Fibroblast of the aortic adventitia (primary cell): ENCODE data around the gene POU2F3. TPM values are rescaled to one million over a fixed set of nuclear protein-coding genes. Genes with fewer than 3 reads are reported as not detected.

ENCODE experiments used
- DNase-seq: peaks from one replicate; pipeline ENCODE4 v3.0.0-alpha.2; 2010; ENCODE audit warnings: low read depth
- H3K4me3 ChIP-seq: 2 replicates; pipeline ENCODE4 v1.5.1; 2011; ENCODE audit warnings: low read depth, mild to moderate bottlenecking, control low read depth, low read length, moderate library complexity
- total RNA-seq: library from RNA; depleted of rRNA; stranded (reverse); fragments of >200 nt; gene quantifications from 2 replicates; pipeline ENCODE4 v1.2.3, GENCODE V29; 2012; ENCODE audit warnings: low replicate concordance
- TF ChIP-seq, protein P1 (sequence below): IDR thresholded peaks from 2 replicates; pipeline ENCODE4 v1.5.1; 2011; ENCODE audit warnings: mild to moderate bottlenecking, low read length, control low read depth, inconsistent platforms; ENCODE audit not compliant: insufficient read depth

The POU2F3 gene
- total RNA-seq, 1 donor: 0.36 TPM

- no peak overlapping the region for H3K4me3 ChIP-seq
Measured at GRCh38 chr11:120215634-120216033, 24.3 kb upstream of the POU2F3 start.

GRCh38 chr11:120216426-120217102 lies 23.4 kb upstream of the POU2F3 start:
- no peak for DNase-seq
- TF ChIP-seq, protein P1, sequence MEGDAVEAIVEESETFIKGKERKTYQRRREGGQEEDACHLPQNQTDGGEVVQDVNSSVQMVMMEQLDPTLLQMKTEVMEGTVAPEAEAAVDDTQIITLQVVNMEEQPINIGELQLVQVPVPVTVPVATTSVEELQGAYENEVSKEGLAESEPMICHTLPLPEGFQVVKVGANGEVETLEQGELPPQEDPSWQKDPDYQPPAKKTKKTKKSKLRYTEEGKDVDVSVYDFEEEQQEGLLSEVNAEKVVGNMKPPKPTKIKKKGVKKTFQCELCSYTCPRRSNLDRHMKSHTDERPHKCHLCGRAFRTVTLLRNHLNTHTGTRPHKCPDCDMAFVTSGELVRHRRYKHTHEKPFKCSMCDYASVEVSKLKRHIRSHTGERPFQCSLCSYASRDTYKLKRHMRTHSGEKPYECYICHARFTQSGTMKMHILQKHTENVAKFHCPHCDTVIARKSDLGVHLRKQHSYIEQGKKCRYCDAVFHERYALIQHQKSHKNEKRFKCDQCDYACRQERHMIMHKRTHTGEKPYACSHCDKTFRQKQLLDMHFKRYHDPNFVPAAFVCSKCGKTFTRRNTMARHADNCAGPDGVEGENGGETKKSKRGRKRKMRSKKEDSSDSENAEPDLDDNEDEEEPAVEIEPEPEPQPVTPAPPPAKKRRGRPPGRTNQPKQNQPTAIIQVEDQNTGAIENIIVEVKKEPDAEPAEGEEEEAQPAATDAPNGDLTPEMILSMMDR: no peak
- no peak overlapping the region for H3K4me3 ChIP-seq

More at GRCh38 chr11:120215634-120216033, 24.3 kb upstream of the POU2F3 start:
- DNase-seq: peak; percentile 63
- TF ChIP-seq, protein P1: no peak

- TF ChIP-seq, protein P1: no peak
- DNase-seq: no peak
Measured at GRCh38 chr11:120217526-120217925, 22.4 kb upstream of the POU2F3 start.

GRCh38 chr11:120217941-120218694 lies 21.8 kb upstream of the POU2F3 start:
- no peak overlapping the region for H3K4me3 ChIP-seq
- TF ChIP-seq, protein P1: no peak
- no peak for DNase-seq

More at GRCh38 chr11:120217526-120217925, 22.4 kb upstream of the POU2F3 start:
- H3K4me3 ChIP-seq: no peak overlapping the region

DNA sequence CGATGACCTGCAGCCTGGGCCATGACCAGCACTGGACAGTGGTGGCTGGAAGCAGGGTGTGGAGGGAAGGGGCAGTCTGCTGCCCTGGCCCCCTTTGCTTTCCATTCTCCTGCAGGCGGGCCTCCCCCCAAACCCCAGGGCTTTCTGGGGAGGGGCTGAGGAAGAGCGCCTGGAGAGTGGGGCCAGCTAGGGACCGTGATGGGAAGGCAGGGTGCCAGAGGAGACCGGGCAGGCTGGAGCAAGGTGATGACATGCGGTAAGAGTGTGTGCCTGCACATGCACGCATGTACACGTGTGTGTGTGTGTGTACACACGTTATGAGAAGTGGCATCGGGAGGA lies 21.3 kb upstream of the POU2F3 start:
- DNase-seq: no peak
- TF ChIP-seq, protein P1: no peak
- no peak overlapping the region for H3K4me3 ChIP-seq

DNA sequence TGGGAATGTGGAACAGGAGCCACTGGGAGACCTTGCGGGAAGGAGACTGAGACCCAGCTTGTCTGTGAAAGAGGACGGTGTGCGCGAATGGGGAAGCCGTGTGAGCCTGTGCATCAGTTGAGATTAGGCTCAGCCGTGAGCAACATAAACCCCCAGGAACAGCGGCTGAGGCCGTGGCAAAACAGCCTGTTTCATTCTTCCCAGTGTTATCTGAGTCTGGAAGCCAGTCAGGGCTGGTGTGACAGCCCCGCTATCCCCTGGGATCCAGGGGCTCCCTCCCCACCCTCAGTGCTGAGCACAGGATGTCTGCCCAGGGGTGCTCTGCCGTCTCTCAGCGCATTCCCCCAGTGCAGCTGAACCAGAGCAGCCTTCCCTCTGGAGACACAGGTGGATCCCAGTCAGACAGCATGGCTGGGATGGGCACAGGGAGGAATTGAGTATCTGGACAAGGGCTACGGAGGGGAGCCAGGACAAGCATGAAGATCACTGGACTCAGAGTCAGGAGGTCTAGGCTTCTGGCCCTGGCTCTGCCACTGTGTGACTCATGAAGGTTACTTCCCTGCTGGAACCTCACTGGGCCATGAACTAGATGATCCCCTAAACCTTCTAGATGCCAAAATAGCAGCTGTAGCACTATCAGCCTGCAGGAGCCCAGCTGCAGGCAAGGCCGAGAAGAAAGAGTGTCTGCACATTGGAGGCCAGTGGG lies 20.6 kb upstream of the POU2F3 start:
- DNase-seq: no peak
- no peak overlapping the region for H3K4me3 ChIP-seq
- TF ChIP-seq, protein P1: no peak
